Right renal pelvis (tissue), 4 donors: Measurements from ENCODE around the gene TENM4. TPM values are rescaled to one million over a fixed set of nuclear protein-coding genes. Genes with fewer than 3 reads are reported as not detected.

ENCODE experiments used
- DNase-seq, 4 donors: peaks; one replicate each; pipeline ENCODE4 v3.0.0-alpha.2; 2013; ENCODE audit warnings: low read depth in 4 of 4, low spot score in 3 of 4, missing footprints in 1 of 4
- polyA plus RNA-seq, 4 donors: library from polyadenylated mRNA; unstranded; fragments of 120-200 nt; gene quantifications; one replicate each; pipeline ENCODE4 v1.2.1, GENCODE V29; 2013; ENCODE audit not compliant: insufficient read length in 4 of 4

The TENM4 gene
- polyA plus RNA-seq, 4 donors: 19.9 to 26.6 (median 22.0) TPM

GRCh38 chr11:79155237-79155636 lies 285.6 kb downstream of the TENM4 start:
- no peak for DNase-seq

- no peak for DNase-seq
These were observed 288.3 kb downstream of the TENM4 start for GRCh38 chr11:79152511-79152910.

GRCh38 chr11:79151396-79151795 lies 289.4 kb downstream of the TENM4 start:
- no peak for DNase-seq

GRCh38 chr11:79150966-79151365 lies 289.9 kb downstream of the TENM4 start:
- no peak for DNase-seq

GRCh38 chr11:79150320-79150719 lies 290.5 kb downstream of the TENM4 start:
- DNase-seq: no peak

- no peak for DNase-seq
These were observed 293.1 kb downstream of the TENM4 start for GRCh38 chr11:79147731-79148130.

GRCh38 chr11:79147011-79147410 lies 293.8 kb downstream of the TENM4 start:
- no peak for DNase-seq

- peak in 1 of 4 donors; percentile 12 for DNase-seq
These were observed 300.9 kb downstream of the TENM4 start for GRCh38 chr11:79139900-79140299.

GRCh38 chr11:79129702-79130101 lies 311.1 kb downstream of the TENM4 start:
- DNase-seq: no peak

- DNase-seq: no peak
These were observed 312.5 kb downstream of the TENM4 start for GRCh38 chr11:79128291-79128690.

GRCh38 chr11:79122759-79123158 lies 318.1 kb downstream of the TENM4 start:
- DNase-seq: no peak

- no peak for DNase-seq
These were observed 319.5 kb downstream of the TENM4 start for GRCh38 chr11:79121351-79121750.

- DNase-seq: no peak
These were observed 321.1 kb downstream of the TENM4 start for GRCh38 chr11:79119491-79120284.

- no peak for DNase-seq
These were observed 323.3 kb downstream of the TENM4 start for GRCh38 chr11:79117488-79117887.

GRCh38 chr11:79116600-79116999 lies 324.2 kb downstream of the TENM4 start:
- no peak for DNase-seq

- peak in 1 of 4 donors; percentile 61 for DNase-seq
These were observed 327.7 kb downstream of the TENM4 start for GRCh38 chr11:79113054-79113690.

GRCh38 chr11:79110796-79111195 lies 330.0 kb downstream of the TENM4 start:
- DNase-seq: no peak

- DNase-seq: no peak
These were observed 330.5 kb downstream of the TENM4 start for GRCh38 chr11:79110321-79110720.

- DNase-seq: no peak
These were observed 332.0 kb downstream of the TENM4 start for GRCh38 chr11:79108851-79109250.

GRCh38 chr11:79102840-79103239 lies 338.0 kb downstream of the TENM4 start:
- DNase-seq: no peak

GRCh38 chr11:79101656-79102055 lies 339.2 kb downstream of the TENM4 start:
- DNase-seq: no peak
